Measurements from ENCODE around the gene PCSK5.
A peak's percentile ranks its signal among the peaks of the same experiment; 100 is the strongest.
"Not testable (repeated sequence)": the region's sequence is repeated elsewhere in the genome, so short reads cannot be mapped to it uniquely, and the experiment has no call there.

Gene PCSK5

GRCh38 chr9:75891277-75891741, 836 bp downstream of the PCSK5 start:
- peak; percentile 34 for DNase-seq

- peak; percentile 25 for DNase-seq
Measured at GRCh38 chr9:75891771-75892215, 1.3 kb downstream of the PCSK5 start.

GRCh38 chr9:75892216-75892911, 1.9 kb downstream of the PCSK5 start:
- DNase-seq = peak; percentile 64

GRCh38 chr9:75893106-75893505, 2.6 kb downstream of the PCSK5 start:
- no peak for DNase-seq

GRCh38 chr9:75894566-75894965, 4.1 kb downstream of the PCSK5 start:
- peak; percentile 11 for DNase-seq

GRCh38 chr9:75895112-75895511, 4.6 kb downstream of the PCSK5 start:
- DNase-seq = no peak

- DNase-seq = no peak
Measured at GRCh38 chr9:75896193-75896592, 5.7 kb downstream of the PCSK5 start.

GRCh38 chr9:75900893-75901524, 10.5 kb downstream of the PCSK5 start:
- not testable (repeated sequence) for DNase-seq

- DNase-seq = no peak
Measured at GRCh38 chr9:75903785-75904360, 13.4 kb downstream of the PCSK5 start.

- no peak for DNase-seq
Measured at GRCh38 chr9:75904364-75904763, 13.9 kb downstream of the PCSK5 start.

GRCh38 chr9:75906531-75906930, 16.1 kb downstream of the PCSK5 start:
- DNase-seq = peak; percentile 14

GRCh38 chr9:75907329-75907728, 16.9 kb downstream of the PCSK5 start:
- no peak for DNase-seq

GRCh38 chr9:75907923-75908322, 17.4 kb downstream of the PCSK5 start:
- DNase-seq = no peak

GRCh38 chr9:75909776-75910175, 19.3 kb downstream of the PCSK5 start:
- no peak for DNase-seq

- DNase-seq = no peak
Measured at GRCh38 chr9:75910731-75911130, 20.3 kb downstream of the PCSK5 start.

- no peak for DNase-seq
Measured at GRCh38 chr9:75911390-75911789, 20.9 kb downstream of the PCSK5 start.

- DNase-seq = no peak
Measured at GRCh38 chr9:75912951-75913350, 22.5 kb downstream of the PCSK5 start.

GRCh38 chr9:75914002-75914401, 23.5 kb downstream of the PCSK5 start:
- DNase-seq = no peak

- DNase-seq = no peak
Measured at GRCh38 chr9:75914883-75915452, 24.5 kb downstream of the PCSK5 start.

GRCh38 chr9:75918154-75918553, 27.7 kb downstream of the PCSK5 start:
- DNase-seq = no peak

GRCh38 chr9:75918909-75919308, 28.4 kb downstream of the PCSK5 start:
- DNase-seq = no peak

- no peak for DNase-seq
Measured at GRCh38 chr9:75921391-75922127, 31.1 kb downstream of the PCSK5 start.

- no peak for DNase-seq
Measured at GRCh38 chr9:75926385-75926784, 35.9 kb downstream of the PCSK5 start.

All from NCI-H82 (cell line).